HG03469 (cell line): Measurements from ENCODE around the gene PCID2.
"Not testable (repeated sequence)": the region's sequence is repeated elsewhere in the genome, so short reads cannot be mapped to it uniquely, and the experiment has no call there.

Experiments
- ATAC-seq: cut with Tn5 transposase; IDR thresholded peaks from one replicate; pipeline ENCODE4 v1.9.1; 2021; ENCODE audit warnings: mild to moderate bottlenecking, moderate library complexity, moderate number of reproducible peaks; ENCODE audit not compliant: unreplicated experiment

The PCID2 gene

DNA sequence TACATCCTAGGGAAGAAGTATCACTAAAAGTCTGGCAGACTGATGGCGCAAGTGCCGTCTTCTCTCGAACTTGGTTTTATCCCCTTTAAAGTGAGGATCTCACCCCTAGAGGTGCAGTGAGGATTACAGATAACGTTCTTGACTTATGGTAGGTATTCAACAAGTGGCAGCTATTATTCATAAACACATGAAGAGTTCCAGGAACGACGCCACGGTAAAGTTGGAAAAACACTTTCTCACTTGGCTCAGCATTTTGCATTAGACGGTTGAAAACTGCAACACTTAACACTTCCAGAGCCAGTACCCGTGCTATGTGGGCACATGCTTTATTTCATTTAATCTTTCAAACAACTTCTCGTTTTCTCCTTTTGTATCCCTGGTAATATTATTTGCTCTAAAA lies 41.3 kb downstream of the PCID2 start:
- no peak for ATAC-seq

DNA sequence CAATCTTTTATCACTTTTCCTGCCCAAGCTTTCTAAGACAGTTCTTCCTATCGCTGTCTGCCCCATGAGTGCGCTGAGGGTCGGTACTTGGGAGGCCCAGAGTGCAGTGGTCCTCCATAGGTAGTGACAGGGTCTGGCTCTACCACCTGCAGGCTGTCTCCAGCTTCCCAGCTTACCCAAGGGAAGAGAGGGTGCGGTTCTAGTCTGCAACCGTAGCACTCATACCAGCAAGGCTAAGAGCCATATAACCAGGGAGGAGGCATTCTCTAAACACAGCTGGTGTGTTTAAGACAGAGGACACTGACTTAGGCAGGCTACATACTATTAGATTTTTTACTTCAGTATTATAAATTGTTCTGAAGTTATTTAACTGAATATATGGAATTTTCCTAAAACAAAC lies 41.8 kb downstream of the PCID2 start:
- no peak for ATAC-seq

DNA sequence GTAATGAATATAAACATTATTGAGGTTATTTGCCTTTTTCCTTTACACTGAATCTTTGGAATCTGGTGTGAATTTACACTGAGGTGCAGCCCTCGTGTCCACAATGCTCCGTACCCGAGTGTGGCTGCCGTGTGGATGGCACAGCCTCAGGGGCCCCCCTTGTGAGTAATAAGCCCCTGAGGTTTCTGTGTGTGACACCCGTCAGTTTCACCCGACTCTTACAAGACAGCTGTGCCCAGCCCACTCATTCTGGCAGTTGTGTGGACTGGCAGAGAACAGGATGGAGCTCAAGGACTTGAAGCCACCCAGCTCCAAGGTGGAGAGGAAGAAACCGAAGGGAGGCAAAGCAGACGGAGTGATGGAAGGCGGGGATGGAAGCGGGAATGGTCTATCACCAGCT lies 42.2 kb downstream of the PCID2 start:
- ATAC-seq: no peak

DNA sequence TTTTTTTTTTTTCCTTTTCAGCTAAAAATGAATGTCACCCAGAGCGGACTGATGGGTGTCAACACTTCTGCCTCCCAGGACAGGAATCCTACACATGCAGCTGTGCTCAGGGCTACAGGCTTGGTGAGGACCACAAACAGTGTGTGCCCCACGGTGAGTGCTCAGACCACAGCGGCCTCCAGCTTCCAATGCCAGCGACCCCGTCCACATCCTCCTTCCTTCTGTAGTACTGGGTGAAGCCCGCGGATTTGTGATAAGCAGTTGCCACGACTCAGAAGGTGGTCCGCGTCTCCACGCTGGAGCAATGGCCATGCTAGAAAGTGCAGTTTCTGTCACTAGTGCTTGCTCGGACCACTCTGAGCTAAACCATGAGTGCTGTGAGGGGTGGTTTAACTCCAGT lies 44.0 kb downstream of the PCID2 start:
- no peak for ATAC-seq

DNA sequence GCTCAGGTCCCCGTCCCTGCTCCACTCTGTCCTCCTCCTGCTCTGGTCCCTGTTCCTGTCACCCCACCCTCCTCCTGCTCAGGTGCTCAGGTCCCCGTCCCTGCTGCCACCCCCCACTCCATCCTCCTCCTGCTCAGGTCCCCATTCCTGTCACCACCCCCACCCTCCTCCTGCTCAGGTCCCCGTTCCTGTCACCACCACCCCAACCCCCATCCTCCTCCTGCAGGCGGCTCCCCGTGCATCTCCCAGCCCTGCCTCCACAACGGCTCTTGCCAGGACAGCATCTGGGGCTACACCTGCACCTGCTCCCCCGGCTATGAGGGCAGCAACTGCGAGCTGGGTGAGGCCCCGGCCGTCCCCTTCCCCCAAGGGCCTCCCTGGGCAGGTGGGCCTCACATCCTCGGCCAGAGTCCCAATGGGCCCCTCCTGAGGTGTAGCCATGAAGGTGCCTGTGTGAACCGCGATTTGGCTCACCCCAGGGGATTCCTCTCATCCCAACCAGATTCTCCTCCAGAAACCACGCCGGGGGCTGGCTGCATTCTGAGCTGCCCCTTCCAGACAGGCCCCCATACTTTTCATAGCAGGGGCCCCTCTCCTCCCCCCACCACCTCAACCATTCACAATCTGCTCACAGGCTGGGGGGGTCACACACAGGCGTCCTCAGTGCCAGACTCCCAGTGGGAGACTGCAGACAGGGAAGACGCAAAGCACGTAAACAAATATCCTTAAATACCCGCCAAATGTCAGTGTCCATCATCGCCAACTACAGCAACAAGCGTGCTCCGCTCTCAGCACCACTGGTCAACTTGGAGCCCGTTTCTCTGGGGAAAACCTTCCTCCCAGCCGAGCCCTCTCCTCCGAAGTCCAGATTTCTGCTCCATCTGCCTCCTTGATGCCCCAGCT lies 45.4 kb downstream of the PCID2 start:
- ATAC-seq: no peak

DNA sequence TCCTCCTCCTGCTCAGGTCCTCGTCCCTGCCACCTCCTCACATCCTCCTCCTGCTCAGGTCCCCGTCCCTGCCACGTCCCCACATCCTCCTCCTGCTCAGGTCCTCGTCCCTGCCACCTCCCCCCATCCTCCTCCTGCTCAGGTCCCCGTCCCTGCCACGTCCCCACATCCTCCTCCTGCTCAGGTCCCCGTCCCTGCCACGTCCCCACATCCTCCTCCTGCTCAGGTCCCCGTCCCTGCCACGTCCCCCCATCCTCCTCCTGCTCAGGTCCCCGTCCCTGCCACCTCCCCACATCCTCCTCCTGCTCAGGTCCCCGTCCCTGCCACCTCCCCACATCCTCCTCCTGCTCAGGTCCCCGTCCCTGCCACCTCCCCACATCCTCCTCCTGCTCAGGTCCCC lies 46.5 kb downstream of the PCID2 start:
- not testable (repeated sequence) for ATAC-seq

DNA sequence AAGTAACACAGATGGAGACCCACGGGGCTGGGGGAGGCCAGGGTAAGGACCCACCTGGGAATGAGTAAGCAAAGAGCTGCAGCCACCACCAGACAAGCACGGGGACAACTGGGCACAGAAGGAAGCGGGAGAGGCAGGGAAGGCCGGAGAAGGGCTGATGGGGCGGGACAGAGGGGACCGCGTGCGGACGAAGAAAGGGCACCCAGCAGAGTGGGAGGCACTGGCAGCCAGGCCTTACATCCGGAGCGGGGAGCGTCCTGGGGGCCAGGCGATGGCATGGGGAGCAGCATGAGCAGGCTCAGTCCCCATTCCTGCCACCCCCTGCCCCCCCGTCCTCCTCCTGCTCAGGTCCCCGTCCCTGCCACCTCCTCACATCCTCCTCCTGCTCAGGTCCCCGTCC lies 47.0 kb downstream of the PCID2 start:
- no peak for ATAC-seq

DNA sequence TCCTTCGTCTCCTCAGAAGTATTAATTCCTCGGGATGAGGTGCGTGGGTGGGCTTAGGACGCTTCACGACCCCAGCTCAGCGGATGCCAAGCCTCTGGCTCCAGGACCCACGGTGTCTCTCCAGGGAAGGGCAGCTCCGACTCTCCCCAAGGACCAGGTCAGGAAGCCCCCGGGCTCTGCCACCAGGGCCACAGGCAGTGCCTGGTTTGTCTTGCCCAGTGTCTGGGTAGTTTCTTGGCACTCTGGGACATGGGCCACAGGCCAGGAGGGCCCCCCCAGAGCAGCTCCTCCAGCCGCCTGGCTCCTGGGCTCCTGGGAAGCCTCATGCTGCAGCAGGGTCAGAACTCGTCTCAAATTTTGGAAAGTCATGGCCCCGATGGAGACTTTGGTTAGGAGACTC lies 47.5 kb downstream of the PCID2 start:
- ATAC-seq: no peak

DNA sequence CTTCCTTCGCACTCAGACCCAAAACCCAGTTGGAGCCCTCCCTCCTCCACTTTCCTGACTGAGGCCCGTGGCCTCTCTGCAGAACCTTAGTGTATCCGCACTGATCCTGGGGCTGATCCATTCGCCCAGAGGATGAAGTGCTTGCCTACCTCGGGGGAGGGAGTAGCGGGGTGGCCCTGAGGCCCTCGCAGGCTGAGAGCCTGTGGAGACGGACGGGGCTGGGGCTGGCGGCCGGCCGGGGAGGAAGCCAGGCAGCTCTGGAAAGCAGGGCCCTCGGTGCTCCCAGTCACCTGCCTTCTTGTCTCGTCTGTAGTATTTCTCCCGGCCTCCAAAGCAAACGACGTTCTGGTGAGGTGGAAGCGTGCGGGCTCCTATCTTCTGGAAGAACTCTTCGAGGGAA lies 48.8 kb downstream of the PCID2 start:
- ATAC-seq: no peak

DNA sequence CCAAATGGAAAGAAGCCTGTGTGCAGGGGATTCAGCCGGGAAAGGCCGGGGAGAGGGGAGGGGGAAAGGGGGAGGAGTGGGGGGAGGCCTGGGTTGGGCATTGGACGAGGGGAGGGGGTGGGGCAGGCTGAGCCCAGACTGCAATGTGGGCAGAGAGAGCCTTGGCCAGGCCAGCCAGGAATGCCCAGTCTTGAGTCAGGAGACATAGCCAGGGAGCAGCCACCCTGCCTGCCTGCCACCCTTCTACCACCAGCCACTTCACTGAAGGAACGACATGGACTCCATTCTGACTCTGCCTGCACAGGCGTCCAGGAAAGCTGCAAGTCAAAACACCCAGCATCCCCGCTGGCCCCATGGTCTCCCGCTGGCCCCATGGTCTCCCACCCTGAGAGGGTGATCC lies 49.5 kb downstream of the PCID2 start:
- ATAC-seq: no peak

DNA sequence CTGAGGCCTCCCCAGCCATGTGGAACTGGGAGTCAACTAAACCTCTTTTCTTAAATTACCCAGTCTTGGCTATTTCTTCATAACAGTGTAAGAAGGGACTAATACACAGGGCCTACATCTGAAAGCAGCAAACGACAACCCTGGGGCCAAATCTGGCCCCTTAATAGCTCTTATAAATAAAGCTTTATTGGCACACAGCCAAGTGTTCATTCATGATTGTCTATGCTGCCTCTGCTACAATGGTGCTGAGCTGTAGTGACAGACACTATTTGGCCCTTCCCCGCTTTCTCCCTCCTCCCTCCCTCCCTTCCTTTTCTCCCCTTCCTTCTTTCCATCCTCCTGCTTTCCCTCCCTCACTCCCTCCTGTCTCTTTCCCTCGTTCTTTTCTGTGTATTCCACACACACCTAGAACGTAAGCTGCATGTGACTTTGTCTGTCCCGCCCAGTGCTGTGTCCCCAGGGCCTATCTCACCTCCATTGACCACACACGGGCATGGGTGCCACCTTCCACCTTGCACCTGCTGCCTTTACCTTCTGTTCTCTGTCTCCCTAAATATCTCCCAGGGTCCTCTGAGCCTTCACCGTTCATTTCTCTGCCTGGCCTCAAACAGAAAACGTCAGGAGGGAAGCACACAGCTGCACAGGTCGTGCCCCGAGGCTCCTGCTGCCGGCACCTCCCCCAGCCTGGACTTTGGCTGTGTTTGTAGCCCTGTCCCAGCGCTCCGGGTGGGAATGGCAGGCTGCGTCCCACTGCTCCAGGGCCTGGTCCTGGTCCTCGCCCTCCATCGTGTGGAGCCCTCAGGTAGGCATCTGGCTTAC lies 50.3 kb downstream of the PCID2 start, which contains the start of gene PROZ:
TSS of gene PROZ (plus strand) at position 720 of the 819 bp plus-strand sequence. CDS start at position 733, 13 bp downstream.
- ATAC-seq: no peak

DNA sequence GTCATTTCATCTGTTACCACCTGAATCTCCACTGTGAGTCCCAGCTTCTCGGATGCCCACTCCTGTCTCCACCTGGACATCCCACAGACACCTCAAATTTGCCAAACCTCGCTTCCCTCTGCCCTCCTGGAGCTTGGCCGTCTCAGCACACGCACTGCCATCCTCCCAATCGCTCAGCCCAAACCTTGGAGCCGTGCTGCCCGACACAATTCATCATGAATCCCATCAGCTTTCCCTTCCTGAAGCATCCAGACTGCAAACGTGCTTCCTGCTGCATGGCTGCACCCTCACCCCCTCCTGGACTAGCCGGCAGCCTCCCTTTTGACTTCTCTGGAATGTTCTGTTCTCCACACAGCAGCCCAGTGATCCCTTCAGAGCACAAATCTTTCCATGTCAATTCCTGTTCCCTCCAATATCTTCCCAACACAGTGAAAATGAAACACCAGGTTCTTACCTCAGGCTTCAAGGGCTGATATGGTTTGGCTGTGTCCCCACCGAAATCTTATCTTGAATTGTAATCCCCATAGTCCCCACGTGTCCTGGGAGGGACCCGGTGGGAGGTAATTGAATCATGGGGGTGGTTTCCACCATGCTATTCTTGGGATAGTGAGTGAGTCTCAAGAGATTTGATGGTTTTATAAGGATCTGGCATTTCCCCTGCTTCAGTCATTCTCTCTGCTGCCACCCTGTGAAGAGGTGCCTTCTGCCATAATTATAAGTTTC lies 51.1 kb downstream of the PCID2 start:
- no peak for ATAC-seq

DNA sequence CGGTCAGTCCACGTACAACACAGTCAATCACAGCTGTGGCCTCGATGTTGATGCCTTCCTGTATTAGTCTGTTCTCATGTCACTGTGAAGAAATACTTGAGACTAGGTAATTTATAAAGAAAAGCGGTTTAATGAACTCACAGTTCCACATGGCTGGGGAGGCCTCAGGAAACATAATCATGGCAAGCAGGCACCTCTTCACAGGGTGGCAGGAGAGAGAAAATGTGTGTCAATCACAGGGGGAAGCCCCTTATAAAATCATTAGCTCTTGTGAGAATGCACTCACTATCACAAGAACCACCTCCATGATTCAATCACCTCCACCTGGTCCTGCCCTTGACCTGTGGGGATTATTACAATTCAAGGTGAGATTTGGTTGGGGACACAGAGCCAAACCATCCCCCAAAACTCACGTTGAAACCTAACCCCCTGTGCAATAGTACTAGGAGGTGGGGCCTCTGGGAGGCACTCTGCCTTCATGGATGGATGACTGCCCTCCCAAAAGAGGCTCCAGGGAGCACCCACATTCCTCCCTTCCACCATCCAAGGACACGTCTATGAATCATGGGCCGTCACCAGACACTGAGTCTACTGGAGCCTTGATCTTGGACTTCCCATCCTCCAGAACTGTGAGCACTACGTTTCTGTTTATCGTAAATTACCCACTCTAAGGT lies 52.4 kb downstream of the PCID2 start:
- no peak for ATAC-seq

DNA sequence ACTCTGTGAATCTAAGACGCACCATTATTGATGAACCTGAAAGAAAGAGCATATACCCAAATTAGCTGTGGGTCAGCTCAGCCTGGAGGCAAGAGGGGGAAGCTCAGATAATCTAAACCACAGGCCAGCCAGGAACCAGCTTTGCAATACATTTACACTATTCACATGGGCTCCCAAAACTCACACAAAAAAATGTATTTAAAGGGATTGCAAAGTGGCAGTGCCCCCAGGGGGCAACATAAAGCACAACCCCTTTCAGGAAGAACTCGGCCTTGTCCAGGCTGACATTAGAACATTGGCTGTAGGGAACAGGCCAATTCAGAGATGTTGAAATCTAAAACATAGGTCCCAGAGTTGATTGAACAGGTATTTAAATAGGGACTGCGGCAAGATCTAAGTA lies 53.3 kb downstream of the PCID2 start:
- no peak for ATAC-seq

DNA sequence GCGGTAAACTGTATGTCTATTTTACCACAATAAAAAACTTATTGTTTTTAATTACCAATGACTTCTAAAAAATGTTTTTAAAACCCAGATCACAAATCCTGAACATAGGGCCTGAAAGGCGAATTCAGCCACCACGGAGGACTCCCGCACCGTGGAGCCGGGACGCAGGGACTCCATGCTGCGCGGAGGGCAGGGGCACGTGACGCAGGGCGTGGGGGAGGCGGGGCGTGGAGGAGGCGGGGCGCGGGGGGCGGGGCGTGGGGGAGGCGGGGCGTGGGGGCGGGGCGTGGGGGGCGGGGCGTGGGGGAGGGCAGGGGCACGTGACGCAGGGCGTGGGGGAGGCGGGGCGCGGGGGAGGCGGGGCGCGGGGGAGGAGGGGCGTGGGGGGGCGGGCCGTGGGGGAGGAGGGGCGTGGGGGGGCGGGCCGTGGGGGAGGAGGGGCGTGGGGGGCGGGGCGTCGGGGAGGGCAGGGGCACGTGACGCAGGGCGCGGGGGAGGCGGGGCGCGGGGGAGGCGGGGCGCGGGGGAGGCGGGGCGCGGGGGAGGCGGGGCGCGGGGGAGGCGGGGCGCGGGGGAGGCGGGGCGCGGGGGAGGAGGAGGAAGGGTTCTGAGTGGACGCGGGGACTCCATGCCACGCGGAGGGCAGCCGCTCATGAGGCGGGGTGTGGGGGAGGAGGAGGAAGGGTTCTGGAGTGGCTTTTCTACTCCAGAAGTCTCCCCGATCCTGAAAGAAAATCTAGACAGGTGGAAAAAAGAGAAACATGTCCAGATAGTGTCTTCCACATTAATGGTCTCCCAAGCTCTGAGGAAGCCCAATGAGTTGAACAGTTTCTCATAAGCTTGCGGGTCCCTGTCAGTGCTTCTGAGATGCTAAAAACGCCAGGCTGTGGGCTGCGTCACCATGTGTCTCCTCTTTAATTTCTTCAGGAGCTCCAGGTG lies 54.4 kb downstream of the PCID2 start:
- no peak for ATAC-seq

DNA sequence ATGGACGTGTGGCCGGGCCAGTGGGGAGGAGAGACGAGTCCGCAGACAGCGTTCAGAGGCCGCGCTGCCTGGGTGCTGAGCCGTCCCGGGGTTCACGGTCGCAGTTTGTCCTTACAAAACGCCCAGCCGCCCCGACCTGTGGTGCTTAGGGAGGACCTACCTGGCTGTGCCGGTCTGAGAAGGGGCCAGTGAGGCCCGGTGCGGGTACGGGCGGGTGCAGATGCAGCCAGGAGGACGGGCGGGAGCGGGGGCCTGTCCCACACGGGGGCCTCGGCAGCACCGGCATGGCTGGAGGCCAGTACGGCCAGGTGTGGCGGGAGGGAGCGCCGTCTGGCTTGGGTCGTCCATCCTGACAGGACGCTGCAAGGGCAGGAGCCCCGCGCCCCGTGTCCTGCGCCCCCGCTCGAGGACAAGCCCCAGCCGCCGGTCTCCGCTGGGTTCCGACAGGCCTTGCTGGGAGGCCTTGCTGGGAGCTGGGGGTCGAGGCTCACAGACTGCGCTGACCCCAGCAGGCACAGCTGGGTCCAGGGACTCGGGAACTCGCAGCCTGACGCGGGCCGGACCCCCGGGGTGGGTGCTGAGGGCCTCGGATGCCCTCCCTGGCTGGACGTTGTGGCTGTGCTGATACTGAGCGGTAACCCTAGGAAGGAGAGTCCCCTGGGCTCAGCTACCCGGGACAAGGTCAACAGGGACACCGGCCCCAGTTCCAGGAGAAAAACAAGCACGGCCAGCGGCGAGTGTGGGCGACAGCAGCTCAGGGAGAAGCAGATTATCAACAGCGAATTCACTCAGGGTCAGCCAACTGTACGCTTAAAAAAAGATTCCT lies 55.3 kb downstream of the PCID2 start:
- no peak for ATAC-seq

DNA sequence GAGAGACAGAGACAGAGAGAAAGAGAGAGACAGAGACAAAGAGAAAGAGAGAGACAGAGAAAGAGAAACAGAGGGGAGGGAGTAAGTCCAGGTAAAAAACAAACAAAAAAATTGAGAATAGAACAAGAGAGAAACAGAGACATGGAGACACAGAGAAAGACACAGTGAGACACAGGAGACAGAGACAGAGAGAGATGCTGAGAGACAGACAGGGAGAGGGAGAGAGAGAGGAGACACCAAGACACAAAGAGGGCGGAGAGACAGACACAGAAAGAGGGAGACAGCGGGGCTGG lies 55.8 kb downstream of the PCID2 start:
- ATAC-seq: no peak

DNA sequence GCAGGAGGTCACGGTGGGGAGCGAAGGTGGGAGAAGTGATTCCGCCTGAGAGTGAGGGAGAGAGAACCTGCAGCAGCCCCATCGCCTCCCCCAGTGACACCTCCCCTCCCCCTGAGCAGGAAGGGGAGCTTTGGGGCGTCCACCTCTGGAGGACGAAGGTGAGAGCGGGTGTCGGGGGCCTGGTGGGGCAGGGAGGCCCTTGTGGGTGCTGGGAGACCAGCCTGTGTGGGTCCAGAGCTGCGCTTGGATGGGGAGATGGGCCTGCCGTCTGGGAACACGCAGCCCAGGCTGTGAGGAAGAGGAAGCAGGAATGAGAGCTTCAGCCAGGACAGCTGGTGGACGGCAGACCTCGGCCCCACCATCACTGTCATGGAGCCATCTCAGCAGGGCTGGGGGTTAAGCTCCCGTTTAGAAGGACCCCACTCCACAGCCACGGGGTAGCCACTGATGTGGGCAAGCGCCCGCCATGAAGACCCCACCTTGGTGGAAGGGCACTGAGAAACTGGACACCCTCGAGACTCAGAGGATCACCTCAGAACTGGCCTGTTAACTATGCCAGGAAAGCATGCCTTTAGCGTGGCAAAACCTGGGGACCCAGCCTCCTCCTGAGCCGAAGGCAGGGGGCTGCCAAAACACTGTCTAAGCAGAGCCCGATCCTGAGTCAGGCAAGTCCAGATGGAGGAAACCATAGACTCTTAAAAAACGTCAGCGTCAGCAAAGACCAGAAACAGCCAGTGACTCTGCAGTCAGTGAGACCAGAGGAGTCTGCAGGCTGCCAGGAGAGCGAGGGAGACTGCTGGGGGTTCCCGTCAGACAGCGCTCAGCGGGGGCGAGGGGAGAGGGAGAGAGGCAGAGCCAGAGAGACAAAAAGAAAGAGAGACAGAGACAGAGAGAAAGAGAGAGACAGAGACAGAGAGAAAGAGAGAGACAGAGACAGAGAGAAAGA lies 56.5 kb downstream of the PCID2 start:
- no peak for ATAC-seq
